Right lobe of liver (tissue), 6 donors: ENCODE data around the gene COL17A1. TPM values are rescaled to one million over a fixed set of nuclear protein-coding genes. Genes with fewer than 3 reads are reported as not detected.

Experiments used
- ATAC-seq, 4 donors: fragments of 200-7000 bp; cut with Tn5 transposase; one replicate each; pipeline ENCODE4 v1.9.1; 2020; ENCODE audit warnings: mild to moderate bottlenecking in 4 of 4, moderate library complexity in 4 of 4
- DNase-seq, 3 donors: peaks; one replicate each; pipeline ENCODE4 v3.0.0-alpha.2; 2020
- H3K27ac ChIP-seq, 3 donors: fragments of 200-600 bp; one replicate each; pipeline ENCODE4 v1.8.0; 2022
- H3K27me3 ChIP-seq, 2 donors: fragments of 200-600 bp; one replicate each; pipeline ENCODE4 v1.8.0; 2022
- H3K36me3 ChIP-seq, 4 donors: fragments of 200-600 bp; sonication (generic) in 1 of 4; one replicate each; pipeline versions ENCODE4 v1.5.1 to v1.8.0; 2017 to 2022; ENCODE audit warnings: control low read depth in 1 of 4
- H3K4me1 ChIP-seq, 4 donors: fragments of 200-600 bp; sonication (generic) in 1 of 4; one replicate each; pipeline versions ENCODE4 v1.5.1 to v1.8.0; 2017 to 2022; ENCODE audit warnings: control low read depth in 1 of 4
- H3K4me3 ChIP-seq, 3 donors: fragments of 200-600 bp; one replicate each; pipeline ENCODE4 v1.8.0; 2022
- H3K9me3 ChIP-seq, 4 donors: fragments of 200-600 bp; sonication (generic) in 1 of 4; one replicate each; pipeline versions ENCODE4 v1.5.1 to v1.8.0; 2017 to 2022; ENCODE audit warnings: control low read depth in 1 of 4
- CTCF ChIP-seq, 4 donors: fragments of 200-600 bp in 3 of 4; fragments of 450-650 bp in 1 of 4; IDR thresholded peaks; one replicate each; pipeline versions ENCODE4 v1.5.1 to v1.8.0; 2016 to 2022; ENCODE audit warnings: antibody characterized with exemption in 4 of 4, mild to moderate bottlenecking in 2 of 4
- POLR2A ChIP-seq: fragments of 450-650 bp; IDR thresholded peaks from one replicate; pipeline ENCODE4 v1.6.1; 2017; ENCODE audit warnings: antibody characterized with exemption, mild to moderate bottlenecking
- WGBS: methylation state at CpG from one replicate; pipeline ENCODE4 v1.1.6; 2018; ENCODE audit warnings: low coverage, low lambda C conversion rate; ENCODE audit not compliant: insufficient coverage; ENCODE audit errors: missing lambda C conversion rate; 5-methylcytosine and 5-hydroxymethylcytosine counted together
- intact Hi-C, 2 donors: fragments of 100-400 bp; cut with DNase I; formaldehyde crosslinking; loops; one replicate each; pipeline versions ENCODE4 v1.11.2 to v1.14.1; 2022
- total RNA-seq, 6 experiments: library from RNA; depleted of rRNA in 2 of 6; stranded (reverse); fragments of >200 nt in 2 of 6; fragmentation: NEBNext Ultra II Directional in 3 of 6; extraction: Animal tissue kit (Norgen Biotek cat#: 25700) in 3 of 6; gene quantifications; one replicate each; pipeline versions ENCODE4 v1.1.0 to v1.2.4, GENCODE V29; 2016 to 2023
- donor health status: DM: no; HTN: yes; CAD: no.
- donor health status: DM: no; HTN: no; CAD: no.
- donor health status: DM: no; HTN: no; CAD: no.
- donor health status: DM: no; HTN: yes; CAD: no.
- donor health status: DM: no; HTN: yes; CAD: no.

Gene COL17A1
- total RNA-seq, 6 experiments from 2014 or later, result 0.11 to 0.12 TPM; not detected in 4

GRCh38 chr10:104098358-104098925 is 12.8 kb upstream of the COL17A1 start:
- H3K9me3 ChIP-seq, result no peaks in the 10 kb centered on the region
- H3K4me3 ChIP-seq, result no peak overlapping the region
- H3K27me3 ChIP-seq, result no peaks in the 10 kb centered on the region
- TF ChIP-seq CTCF (IDR thresholded peaks at IDR 0.05) (no peak), POLR2A (no peak)
- H3K4me1 ChIP-seq, result peaks cover 0 to 15% (median 0%) of the 10 kb centered on the region in 4 donors
- H3K27ac ChIP-seq, result no peak overlapping the region
- intact Hi-C loops, result no loop called here
- no peaks in the 10 kb centered on the region for H3K36me3 ChIP-seq
- no peak for ATAC-seq
- DNase-seq, result no peak
- 77% methylated on average over 4 of the region's 4 CpGs for WGBS

- peak; percentile 86 to 95 (median 94) for ATAC-seq
- TF ChIP-seq CTCF (IDR thresholded peaks at IDR 0.05), result no peak
- TF ChIP-seq POLR2A, result no peak
Observed at GRCh38 chr10:104096692-104097091, 11.0 kb upstream of the COL17A1 start.

DNA sequence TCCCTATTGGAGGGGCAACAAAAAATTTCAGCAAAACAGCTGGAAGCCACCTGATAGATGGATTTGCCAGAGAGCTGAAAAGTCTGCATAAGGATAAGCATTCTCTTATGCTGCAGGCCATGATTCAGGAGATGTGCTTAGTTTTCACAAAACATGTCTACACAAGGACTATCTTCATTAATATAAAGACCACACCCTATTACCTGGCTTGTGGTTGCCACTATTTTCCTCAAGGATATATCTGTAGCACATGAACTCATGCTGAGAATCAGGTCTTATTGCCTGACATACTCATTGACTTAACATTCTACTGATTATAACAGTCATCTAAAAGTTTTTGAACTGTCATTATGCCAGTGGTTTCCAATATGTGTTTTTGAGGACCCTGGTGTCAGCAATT is 7.1 kb upstream of the COL17A1 start:
- no peaks in the 10 kb centered on the region for H3K27me3 ChIP-seq
- ATAC-seq, result no peak
- no peak overlapping the region for H3K4me3 ChIP-seq
- intact Hi-C loops, result no loop called here
- no peak for DNase-seq
- no peak for TF ChIP-seq POLR2A
- no peak for TF ChIP-seq CTCF (IDR thresholded peaks at IDR 0.05)
- H3K9me3 ChIP-seq, result no peaks in the 10 kb centered on the region
- H3K27ac ChIP-seq, result no peak overlapping the region
- H3K4me1 ChIP-seq, result peaks cover 0 to 4% (median 0%) of the 10 kb centered on the region in 4 donors
- H3K36me3 ChIP-seq, result no peaks in the 10 kb centered on the region

More at GRCh38 chr10:104096692-104097091, 11.0 kb upstream of the COL17A1 start:
- no peak overlapping the region for H3K4me3 ChIP-seq
- no peaks in the 10 kb centered on the region for H3K27me3 ChIP-seq
- no peak overlapping the region for H3K27ac ChIP-seq
- H3K4me1 ChIP-seq, result peaks cover 0 to 15% (median 0%) of the 10 kb centered on the region in 4 donors
- WGBS, result 25% methylated on average over 2 of the region's 2 CpGs
- DNase-seq, result peak in 1 of 3 donors; percentile 51
- H3K36me3 ChIP-seq, result no peaks in the 10 kb centered on the region
- intact Hi-C loops, result no loop called here
- no peaks in the 10 kb centered on the region for H3K9me3 ChIP-seq

- ATAC-seq, result no peak
- H3K9me3 ChIP-seq, result no peaks in the 10 kb centered on the region
- H3K27ac ChIP-seq, result no peak overlapping the region
- H3K4me1 ChIP-seq, result no peaks in the 10 kb centered on the region
- no peaks in the 10 kb centered on the region for H3K27me3 ChIP-seq
- intact Hi-C loops, result no loop called here
- no peak for TF ChIP-seq CTCF (IDR thresholded peaks at IDR 0.05)
- no peak for TF ChIP-seq POLR2A
- 83% methylated on average over 2 of the region's 2 CpGs for WGBS
- no peaks in the 10 kb centered on the region for H3K36me3 ChIP-seq
- H3K4me3 ChIP-seq, result no peak overlapping the region
- no peak for DNase-seq
Observed at GRCh38 chr10:104090611-104091010, 4.9 kb upstream of the COL17A1 start.

GRCh38 chr10:104089621-104090020 is 3.9 kb upstream of the COL17A1 start:
- H3K36me3 ChIP-seq, result no peaks in the 10 kb centered on the region
- 67% methylated on average over 3 of the region's 3 CpGs for WGBS
- no peak overlapping the region for H3K27ac ChIP-seq
- H3K4me1 ChIP-seq, result no peaks in the 10 kb centered on the region
- no peak for ATAC-seq
- TF ChIP-seq CTCF (IDR thresholded peaks at IDR 0.05) (no peak), POLR2A (no peak)
- no peaks in the 10 kb centered on the region for H3K27me3 ChIP-seq
- DNase-seq, result no peak
- H3K9me3 ChIP-seq, result no peaks in the 10 kb centered on the region
- H3K4me3 ChIP-seq, result no peak overlapping the region
- intact Hi-C loops, result no loop called here
